ENCODE results near the gene BCL3. TPM values are rescaled to one million over a fixed set of nuclear protein-coding genes. Genes with fewer than 3 reads are reported as not detected.
"Not testable (repeated sequence)": the region's sequence is repeated elsewhere in the genome, so short reads cannot be mapped to it uniquely, and the experiment has no call there.

Gene BCL3
- total RNA-seq: 100 to 1,000 TPM; 117 to 122 TPM

DNA sequence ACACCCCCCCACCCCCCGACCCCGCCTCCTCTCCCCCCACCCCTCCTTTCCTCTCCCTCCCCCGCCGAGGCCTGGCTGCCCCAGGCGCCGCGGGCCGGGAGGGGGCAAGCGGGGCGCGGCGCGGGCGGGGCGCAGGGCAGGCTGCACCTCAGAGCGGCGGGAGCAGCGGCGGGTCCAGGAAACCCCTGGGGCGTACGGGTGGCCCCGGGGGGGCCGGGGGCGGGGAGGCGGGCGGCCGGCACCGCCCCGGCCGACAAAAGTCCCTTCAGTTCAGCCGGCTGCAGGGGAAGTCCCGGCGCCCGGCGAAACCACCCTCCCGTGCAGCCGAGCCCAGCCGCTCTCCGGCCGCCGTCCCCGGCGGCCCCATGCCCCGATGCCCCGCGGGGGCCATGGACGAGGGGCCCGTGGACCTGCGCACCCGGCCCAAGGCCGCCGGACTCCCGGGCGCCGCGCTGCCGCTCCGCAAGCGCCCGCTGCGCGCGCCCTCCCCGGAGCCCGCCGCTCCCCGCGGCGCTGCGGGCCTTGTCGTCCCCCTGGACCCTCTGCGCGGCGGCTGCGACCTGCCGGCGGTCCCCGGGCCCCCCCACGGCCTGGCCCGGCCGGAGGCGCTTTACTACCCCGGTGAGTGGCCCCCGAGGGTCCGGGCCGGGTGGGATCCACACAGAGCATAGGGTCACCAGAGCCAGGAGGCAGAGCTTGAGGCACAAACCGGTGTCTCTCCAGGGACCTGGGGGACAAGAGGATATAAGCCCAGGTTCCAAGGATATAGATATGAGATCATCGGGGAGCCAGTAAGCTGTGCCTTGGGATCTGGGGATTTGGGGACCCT is at the start of gene BCL3:
Gene BCL3 (plus strand): TSS at position 283 of the 829 bp plus-strand sequence. CDS start 83 bp downstream, at position 366.
- no peaks in the 10 kb centered on the region for H3K9me3 Mint-ChIP-seq
- peak within 1 kb of the TSS; percentile 84 to 98 for H3K27ac Mint-ChIP-seq
- peaks cover 34% of the 10 kb centered on the region for H3K36me3 Mint-ChIP-seq
- peak; percentile 68 to 76 for ATAC-seq
- peak within 1 kb of the TSS; percentile 98 for H3K4me3 Mint-ChIP-seq
- H3K4me1 Mint-ChIP-seq (ENCODE audit: low read depth in 2 of 2): peaks cover 51 to 62% of the 10 kb centered on the region in 2 donors
- H3K27me3 Mint-ChIP-seq: no peaks in the 10 kb centered on the region
- peak; percentile 92 for DNase-seq (ENCODE audit: low spot score)

DNA sequence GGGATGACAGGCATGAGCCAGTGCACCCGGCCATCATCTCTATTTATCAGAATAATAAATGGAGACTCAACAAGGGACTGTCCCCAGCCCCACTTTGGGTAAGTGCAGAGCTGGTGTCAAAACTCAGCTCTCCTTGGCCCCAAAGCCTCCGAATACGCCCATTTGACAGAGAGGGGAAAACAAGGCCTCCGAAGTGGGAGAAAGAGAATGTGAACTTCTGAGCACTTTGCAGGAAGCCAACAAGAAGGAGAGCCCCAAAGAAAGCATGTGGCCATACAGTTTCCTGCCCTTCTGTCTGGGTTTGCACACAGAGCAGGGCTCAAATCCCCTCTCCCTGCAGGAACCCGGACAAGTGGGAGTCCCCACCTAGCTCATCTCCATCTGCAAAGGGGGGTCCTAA is 48.0 kb upstream of the BCL3 start:
- Mint-ChIP-seq H3K4me3 (no peak overlapping the region), H3K4me1 (ENCODE audit: low read depth in 2 of 2) (no peaks in the 10 kb centered on the region), H3K9me3 (no peaks in the 10 kb centered on the region), H3K27me3 (peaks cover 7 to 14% of the 10 kb centered on the region in 2 donors), H3K27ac (no peak overlapping the region), H3K36me3 (no peaks in the 10 kb centered on the region)
- ATAC-seq: no peak
- no peak for DNase-seq (ENCODE audit: low spot score)

DNA sequence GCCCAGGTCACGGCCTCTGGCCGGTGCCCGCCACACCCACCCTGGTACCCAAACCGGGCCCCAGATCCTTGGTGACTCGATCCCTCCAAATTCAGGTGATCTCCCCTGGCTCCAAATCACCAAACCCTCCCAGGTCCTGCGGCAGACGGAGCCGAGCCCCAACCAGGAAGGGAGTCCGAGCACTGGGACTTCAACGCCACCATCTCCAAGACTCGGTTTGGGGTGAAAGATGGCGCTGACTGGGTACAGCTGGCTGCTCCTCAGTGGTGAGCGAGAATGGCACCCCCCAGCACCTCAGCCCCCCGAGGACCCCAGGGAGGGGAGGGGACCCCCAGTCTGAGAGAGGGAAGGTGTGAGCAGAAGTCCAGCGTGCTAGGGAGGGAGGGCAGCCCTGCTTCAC is 47.3 kb upstream of the BCL3 start:
- DNase-seq (ENCODE audit: low spot score) (no peak), ATAC-seq (no peak)
- no peak overlapping the region for H3K27ac Mint-ChIP-seq
- H3K27me3 Mint-ChIP-seq: peaks cover 7 to 14% of the 10 kb centered on the region in 2 donors
- no peaks in the 10 kb centered on the region for H3K4me1 Mint-ChIP-seq (ENCODE audit: low read depth in 2 of 2)
- no peaks in the 10 kb centered on the region for H3K9me3 Mint-ChIP-seq
- H3K36me3 Mint-ChIP-seq: no peaks in the 10 kb centered on the region
- H3K4me3 Mint-ChIP-seq: no peak overlapping the region

GRCh38 chr19:44702551-44703176 is 45.8 kb upstream of the BCL3 start:
- no peak for DNase-seq (ENCODE audit: low spot score)
- H3K4me1 Mint-ChIP-seq (ENCODE audit: low read depth in 2 of 2): no peaks in the 10 kb centered on the region
- H3K4me3 Mint-ChIP-seq: no peak overlapping the region
- peaks cover 3 to 4% of the 10 kb centered on the region in 2 donors for H3K27me3 Mint-ChIP-seq
- ATAC-seq: no peak
- no peak overlapping the region for H3K27ac Mint-ChIP-seq
- no peaks in the 10 kb centered on the region for H3K36me3 Mint-ChIP-seq
- no peaks in the 10 kb centered on the region for H3K9me3 Mint-ChIP-seq

GRCh38 chr19:44703336-44704078 is 45.0 kb upstream of the BCL3 start:
- Mint-ChIP-seq H3K9me3 (no peaks in the 10 kb centered on the region), H3K4me3 (no peak overlapping the region), H3K36me3 (no peaks in the 10 kb centered on the region), H3K4me1 (ENCODE audit: low read depth in 2 of 2) (no peaks in the 10 kb centered on the region), H3K27me3 (no peaks in the 10 kb centered on the region), H3K27ac (no peak overlapping the region)
- DNase-seq (ENCODE audit: low spot score) (no peak), ATAC-seq (no peak)

- DNase-seq (ENCODE audit: low spot score): no peak
- ATAC-seq: no peak
- peak overlapping the region in 1 of 2 donors; percentile 18 for H3K27ac Mint-ChIP-seq
- H3K4me1 Mint-ChIP-seq (ENCODE audit: low read depth in 2 of 2): peaks cover 0 to 2% of the 10 kb centered on the region in 2 donors
- H3K9me3 Mint-ChIP-seq: no peaks in the 10 kb centered on the region
- no peaks in the 10 kb centered on the region for H3K27me3 Mint-ChIP-seq
- no peaks in the 10 kb centered on the region for H3K36me3 Mint-ChIP-seq
- no peak overlapping the region for H3K4me3 Mint-ChIP-seq
Observed at GRCh38 chr19:44704982-44705381, 43.5 kb upstream of the BCL3 start.

DNA sequence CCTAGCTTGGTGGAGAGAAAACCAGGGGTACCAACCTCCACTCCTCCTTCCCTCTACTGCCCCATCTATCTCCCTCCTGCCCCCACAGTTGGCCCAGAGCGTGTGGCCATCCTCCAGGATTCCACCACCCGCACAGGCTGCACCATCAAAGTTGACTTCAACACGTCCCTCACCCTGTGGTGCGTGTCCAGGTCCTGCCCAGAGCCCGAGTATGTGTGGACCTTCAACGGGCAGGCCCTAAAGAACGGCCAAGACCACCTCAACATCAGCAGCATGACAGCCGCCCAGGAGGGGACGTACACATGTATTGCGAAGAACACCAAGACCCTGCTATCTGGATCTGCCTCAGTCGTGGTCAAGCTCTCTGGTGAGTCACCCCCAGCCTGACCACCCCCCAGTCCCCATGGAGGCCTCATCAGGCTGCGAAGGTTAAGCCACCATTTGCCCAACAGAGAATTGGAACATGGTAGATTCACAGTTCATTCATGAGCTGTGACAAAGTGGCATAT is 43.0 kb upstream of the BCL3 start:
- Mint-ChIP-seq H3K9me3 (no peaks in the 10 kb centered on the region), H3K27me3 (peaks cover 0 to under 1% of the 10 kb centered on the region in 2 donors), H3K27ac (no peak overlapping the region), H3K36me3 (no peaks in the 10 kb centered on the region), H3K4me3 (no peak overlapping the region), H3K4me1 (ENCODE audit: low read depth in 2 of 2) (peaks cover 5 to 7% of the 10 kb centered on the region in 2 donors)
- ATAC-seq (peak in 1 of 2 donors; percentile 17), DNase-seq (ENCODE audit: low spot score) (no peak)

DNA sequence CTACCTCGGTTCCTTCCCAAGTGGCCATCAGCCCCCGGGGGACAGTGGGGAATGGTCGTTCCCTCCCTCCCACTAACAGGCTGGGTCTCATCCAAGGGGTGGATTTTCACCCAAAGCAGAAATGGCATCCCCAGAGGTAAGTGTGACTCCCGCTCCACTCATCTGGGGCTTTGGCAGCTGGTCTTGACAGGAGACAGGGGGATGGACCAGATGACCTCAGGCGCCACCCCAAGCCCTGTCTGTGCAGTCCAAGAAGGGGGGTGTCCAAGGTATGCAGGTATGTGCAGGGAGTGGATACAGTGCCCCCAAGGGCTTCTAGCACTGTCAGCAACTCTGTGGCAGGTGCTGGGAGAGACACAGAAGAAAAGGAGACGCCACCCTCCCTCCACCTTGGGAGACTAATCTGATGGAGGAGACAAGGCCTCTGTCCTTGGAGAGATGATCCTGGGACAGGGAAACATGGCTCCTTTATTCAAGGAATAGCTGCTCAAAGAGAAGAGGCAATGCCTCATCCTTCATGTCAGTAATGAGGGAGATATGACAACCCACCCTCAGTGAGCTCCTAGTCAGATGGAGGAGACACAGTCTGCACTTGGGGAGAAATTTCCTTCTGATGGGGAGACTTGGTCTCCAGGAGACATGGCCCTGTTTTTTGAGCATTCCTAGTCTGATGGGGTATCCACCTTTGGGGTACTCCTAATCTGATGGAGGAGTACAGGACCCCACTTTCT is 41.8 kb upstream of the BCL3 start:
- DNase-seq (ENCODE audit: low spot score) (no peak), ATAC-seq (peak in 1 of 2 donors; percentile 25)
- Mint-ChIP-seq H3K27ac (no peak overlapping the region), H3K27me3 (peaks cover 0 to 5% of the 10 kb centered on the region in 2 donors), H3K9me3 (no peaks in the 10 kb centered on the region), H3K36me3 (no peaks in the 10 kb centered on the region), H3K4me1 (ENCODE audit: low read depth in 2 of 2) (peaks cover 10 to 13% of the 10 kb centered on the region in 2 donors), H3K4me3 (no peak overlapping the region)

DNA sequence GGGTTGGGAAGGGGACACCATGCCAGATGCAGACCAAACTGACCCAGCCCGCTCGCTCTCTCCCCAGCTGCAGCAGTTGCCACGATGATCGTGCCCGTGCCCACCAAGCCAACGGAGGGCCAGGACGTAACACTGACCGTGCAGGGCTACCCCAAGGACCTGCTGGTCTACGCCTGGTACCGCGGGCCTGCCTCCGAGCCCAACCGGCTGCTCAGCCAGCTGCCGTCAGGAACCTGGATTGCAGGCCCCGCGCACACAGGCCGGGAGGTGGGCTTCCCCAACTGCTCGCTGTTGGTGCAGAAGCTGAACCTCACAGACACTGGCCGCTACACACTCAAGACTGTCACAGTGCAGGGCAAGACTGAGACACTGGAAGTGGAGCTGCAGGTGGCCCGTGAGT is 40.7 kb upstream of the BCL3 start:
- no peaks in the 10 kb centered on the region for H3K9me3 Mint-ChIP-seq
- peaks cover 10 to 13% of the 10 kb centered on the region in 2 donors for H3K4me1 Mint-ChIP-seq (ENCODE audit: low read depth in 2 of 2)
- H3K27me3 Mint-ChIP-seq: peaks cover 0 to 5% of the 10 kb centered on the region in 2 donors

GRCh38 chr19:44708940-44709339 is 39.6 kb upstream of the BCL3 start:
- peaks cover 0 to 5% of the 10 kb centered on the region in 2 donors for H3K27me3 Mint-ChIP-seq
- no peaks in the 10 kb centered on the region for H3K9me3 Mint-ChIP-seq
- no peak for ATAC-seq
- no peaks in the 10 kb centered on the region for H3K36me3 Mint-ChIP-seq
- H3K27ac Mint-ChIP-seq: no peak overlapping the region
- H3K4me3 Mint-ChIP-seq: no peak overlapping the region
- H3K4me1 Mint-ChIP-seq (ENCODE audit: low read depth in 2 of 2): peaks cover 10 to 13% of the 10 kb centered on the region in 2 donors
- no peak for DNase-seq (ENCODE audit: low spot score)

More for the DNA sequence above, 40.7 kb upstream of the BCL3 start:
- Mint-ChIP-seq H3K27ac (no peak overlapping the region), H3K36me3 (no peaks in the 10 kb centered on the region), H3K4me3 (no peak overlapping the region)
- DNase-seq (ENCODE audit: low spot score): no peak
- no peak for ATAC-seq

DNA sequence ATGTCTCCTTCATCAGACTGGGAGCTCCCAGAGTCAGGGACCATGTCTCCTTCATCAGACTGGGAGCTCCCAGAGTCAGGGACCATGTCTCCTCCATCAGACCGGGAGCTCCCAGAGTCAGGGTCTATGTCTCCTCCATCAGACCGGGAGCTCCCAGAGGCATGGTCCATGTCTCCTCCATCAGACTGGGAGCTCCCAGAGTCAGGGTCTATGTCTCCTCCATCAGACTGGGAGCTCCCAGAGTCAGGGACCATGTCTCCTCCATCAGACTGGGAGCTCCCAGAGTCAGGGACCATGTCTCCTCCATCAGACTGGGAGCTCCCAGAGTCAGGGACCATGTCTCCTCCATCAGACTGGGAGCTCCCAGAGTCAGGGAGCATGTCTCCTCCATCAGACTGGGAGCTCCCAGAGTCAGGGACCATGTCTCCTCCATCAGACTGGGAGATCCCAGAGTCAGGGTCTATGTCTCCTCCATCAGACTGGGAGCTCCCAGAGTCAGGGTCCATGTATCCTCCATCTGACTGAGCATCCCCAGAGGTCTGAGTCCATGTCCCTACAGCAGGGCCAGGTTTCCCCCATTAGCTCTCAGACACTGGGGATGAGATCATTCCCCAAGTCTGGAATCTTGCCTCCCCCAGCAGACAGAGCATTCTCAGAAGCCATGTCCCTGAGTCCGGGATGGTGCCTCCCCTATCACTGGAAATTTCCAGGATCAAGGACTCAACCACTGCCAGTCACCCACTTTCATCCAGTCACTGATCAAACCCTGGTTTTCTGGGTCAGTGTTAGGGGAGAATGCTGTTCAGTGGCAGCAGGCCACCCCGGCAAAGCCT is 38.9 kb upstream of the BCL3 start:
- DNase-seq (ENCODE audit: low spot score); H3K27ac Mint-ChIP-seq; ATAC-seq; H3K27me3 Mint-ChIP-seq; H3K9me3 Mint-ChIP-seq; H3K36me3 Mint-ChIP-seq; H3K4me3 Mint-ChIP-seq: not testable (repeated sequence)
- H3K4me1 Mint-ChIP-seq (ENCODE audit: low read depth in 2 of 2): peaks cover 10 to 13% of the 10 kb centered on the region in 2 donors

DNA sequence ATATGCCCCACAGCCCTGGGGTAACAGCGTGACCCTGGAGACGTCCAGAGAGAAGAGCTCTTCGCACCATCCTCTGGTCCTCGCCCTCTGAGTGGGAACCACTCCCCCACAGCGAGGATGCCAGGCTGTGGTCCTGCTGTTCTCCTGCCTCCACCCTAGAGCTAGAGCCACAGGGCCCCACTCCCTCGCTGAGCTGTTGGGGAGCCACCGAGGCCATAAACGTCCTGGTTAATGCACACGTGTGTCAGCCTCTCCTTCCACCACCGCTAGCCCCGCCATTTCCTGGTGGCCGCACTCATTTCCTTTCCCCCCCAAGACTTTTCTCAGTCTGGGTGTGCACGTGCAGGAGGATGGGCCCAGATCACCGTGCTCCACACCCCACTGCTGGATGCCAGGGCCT is 38.0 kb upstream of the BCL3 start:
- Mint-ChIP-seq H3K9me3 (peaks cover 3% of the 10 kb centered on the region), H3K27me3 (peaks cover 0 to 5% of the 10 kb centered on the region in 2 donors), H3K36me3 (peaks cover 14% of the 10 kb centered on the region), H3K27ac (peak overlapping the region in 1 of 2 donors; percentile 24), H3K4me1 (ENCODE audit: low read depth in 2 of 2) (peaks cover 10 to 13% of the 10 kb centered on the region in 2 donors), H3K4me3 (no peak overlapping the region)
- DNase-seq (ENCODE audit: low spot score) (peak; percentile 56), ATAC-seq (peak; percentile 32 to 50)
